Measurements from ENCODE around the gene PPP3CA.

Gene PPP3CA

GRCh38 chr4:101055392-101055791 is 291.9 kb downstream of the PPP3CA start:
- TF ChIP-seq TAF1 (IDR thresholded peaks at IDR 0.05; ENCODE audit: low read depth) (no peak), CREB1 (IDR thresholded peaks at IDR 0.05; ENCODE audit: low read depth) (no peak), TCF12 (IDR thresholded peaks at IDR 0.05; ENCODE audit: low read depth) (no peak), EGR1 (IDR thresholded peaks at IDR 0.05) (no peak), CEBPB (IDR thresholded peaks at IDR 0.05) (no peak), NFIC (IDR thresholded peaks at IDR 0.05) (no peak), RAD21 (IDR thresholded peaks at IDR 0.05; ENCODE audit: low read depth) (no peak), YY1 (IDR thresholded peaks at IDR 0.05; ENCODE audit: low read depth) (no peak), ZBTB7A (IDR thresholded peaks at IDR 0.05; ENCODE audit: low read depth) (no peak), EP300 (IDR thresholded peaks at IDR 0.05; ENCODE audit: borderline replicate concordance) (no peak), FOXM1 (IDR thresholded peaks at IDR 0.05; ENCODE audit: borderline replicate concordance, low read depth) (no peak), TEAD4 (IDR thresholded peaks at IDR 0.05) (no peak)
- TF ChIP-seq, protein P1, sequence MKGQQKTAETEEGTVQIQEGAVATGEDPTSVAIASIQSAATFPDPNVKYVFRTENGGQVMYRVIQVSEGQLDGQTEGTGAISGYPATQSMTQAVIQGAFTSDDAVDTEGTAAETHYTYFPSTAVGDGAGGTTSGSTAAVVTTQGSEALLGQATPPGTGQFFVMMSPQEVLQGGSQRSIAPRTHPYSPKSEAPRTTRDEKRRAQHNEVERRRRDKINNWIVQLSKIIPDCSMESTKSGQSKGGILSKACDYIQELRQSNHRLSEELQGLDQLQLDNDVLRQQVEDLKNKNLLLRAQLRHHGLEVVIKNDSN (IDR thresholded peaks at IDR 0.05): no peak
- TF ChIP-seq, protein P2, sequence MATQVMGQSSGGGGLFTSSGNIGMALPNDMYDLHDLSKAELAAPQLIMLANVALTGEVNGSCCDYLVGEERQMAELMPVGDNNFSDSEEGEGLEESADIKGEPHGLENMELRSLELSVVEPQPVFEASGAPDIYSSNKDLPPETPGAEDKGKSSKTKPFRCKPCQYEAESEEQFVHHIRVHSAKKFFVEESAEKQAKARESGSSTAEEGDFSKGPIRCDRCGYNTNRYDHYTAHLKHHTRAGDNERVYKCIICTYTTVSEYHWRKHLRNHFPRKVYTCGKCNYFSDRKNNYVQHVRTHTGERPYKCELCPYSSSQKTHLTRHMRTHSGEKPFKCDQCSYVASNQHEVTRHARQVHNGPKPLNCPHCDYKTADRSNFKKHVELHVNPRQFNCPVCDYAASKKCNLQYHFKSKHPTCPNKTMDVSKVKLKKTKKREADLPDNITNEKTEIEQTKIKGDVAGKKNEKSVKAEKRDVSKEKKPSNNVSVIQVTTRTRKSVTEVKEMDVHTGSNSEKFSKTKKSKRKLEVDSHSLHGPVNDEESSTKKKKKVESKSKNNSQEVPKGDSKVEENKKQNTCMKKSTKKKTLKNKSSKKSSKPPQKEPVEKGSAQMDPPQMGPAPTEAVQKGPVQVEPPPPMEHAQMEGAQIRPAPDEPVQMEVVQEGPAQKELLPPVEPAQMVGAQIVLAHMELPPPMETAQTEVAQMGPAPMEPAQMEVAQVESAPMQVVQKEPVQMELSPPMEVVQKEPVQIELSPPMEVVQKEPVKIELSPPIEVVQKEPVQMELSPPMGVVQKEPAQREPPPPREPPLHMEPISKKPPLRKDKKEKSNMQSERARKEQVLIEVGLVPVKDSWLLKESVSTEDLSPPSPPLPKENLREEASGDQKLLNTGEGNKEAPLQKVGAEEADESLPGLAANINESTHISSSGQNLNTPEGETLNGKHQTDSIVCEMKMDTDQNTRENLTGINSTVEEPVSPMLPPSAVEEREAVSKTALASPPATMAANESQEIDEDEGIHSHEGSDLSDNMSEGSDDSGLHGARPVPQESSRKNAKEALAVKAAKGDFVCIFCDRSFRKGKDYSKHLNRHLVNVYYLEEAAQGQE (IDR thresholded peaks at IDR 0.05; ENCODE audit: low read depth): no peak
- TF ChIP-seq, protein P3, sequence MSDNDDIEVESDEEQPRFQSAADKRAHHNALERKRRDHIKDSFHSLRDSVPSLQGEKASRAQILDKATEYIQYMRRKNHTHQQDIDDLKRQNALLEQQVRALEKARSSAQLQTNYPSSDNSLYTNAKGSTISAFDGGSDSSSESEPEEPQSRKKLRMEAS (IDR thresholded peaks at IDR 0.05): no peak

DNA sequence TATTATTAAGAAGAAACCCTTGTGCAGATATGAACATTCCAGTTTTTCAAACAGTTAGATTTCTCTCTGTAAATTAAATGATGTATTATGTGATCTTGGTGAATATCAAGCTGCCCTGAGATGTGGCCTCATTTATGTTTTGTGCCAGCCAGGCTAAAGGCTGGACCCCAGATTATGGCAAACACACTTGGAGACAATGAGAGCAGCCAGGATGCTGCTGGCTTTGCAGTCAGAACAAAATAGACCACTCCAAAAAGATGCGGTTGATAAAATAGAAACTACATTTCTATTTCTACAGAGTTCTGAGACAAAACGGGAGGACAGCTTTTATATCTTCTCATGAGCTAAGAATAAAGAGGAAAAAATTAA is 296.5 kb downstream of the PPP3CA start:
- TF ChIP-seq, protein P2 (IDR thresholded peaks at IDR 0.05; ENCODE audit: low read depth): no peak
- no peak for TF ChIP-seq ZBTB7A (IDR thresholded peaks at IDR 0.05; ENCODE audit: low read depth)
- no peak for TF ChIP-seq TEAD4 (IDR thresholded peaks at IDR 0.05)
- TF ChIP-seq, protein P1 (IDR thresholded peaks at IDR 0.05): no peak

- no peak for TF ChIP-seq TCF12 (IDR thresholded peaks at IDR 0.05; ENCODE audit: low read depth)
- no peak for TF ChIP-seq FOXM1 (IDR thresholded peaks at IDR 0.05; ENCODE audit: borderline replicate concordance, low read depth)
- no peak for TF ChIP-seq ZBTB7A (IDR thresholded peaks at IDR 0.05; ENCODE audit: low read depth)
- TF ChIP-seq CREB1 (IDR thresholded peaks at IDR 0.05; ENCODE audit: low read depth): no peak
- TF ChIP-seq, protein P2 (IDR thresholded peaks at IDR 0.05; ENCODE audit: low read depth): no peak
- no peak for TF ChIP-seq TAF1 (IDR thresholded peaks at IDR 0.05; ENCODE audit: low read depth)
- no peak for TF ChIP-seq CEBPB (IDR thresholded peaks at IDR 0.05)
- TF ChIP-seq, protein P1 (IDR thresholded peaks at IDR 0.05): no peak
- TF ChIP-seq EP300 (IDR thresholded peaks at IDR 0.05; ENCODE audit: borderline replicate concordance): no peak
- no peak for TF ChIP-seq NFIC (IDR thresholded peaks at IDR 0.05)
These were observed 297.1 kb downstream of the PPP3CA start for GRCh38 chr4:101050088-101050836.

DNA sequence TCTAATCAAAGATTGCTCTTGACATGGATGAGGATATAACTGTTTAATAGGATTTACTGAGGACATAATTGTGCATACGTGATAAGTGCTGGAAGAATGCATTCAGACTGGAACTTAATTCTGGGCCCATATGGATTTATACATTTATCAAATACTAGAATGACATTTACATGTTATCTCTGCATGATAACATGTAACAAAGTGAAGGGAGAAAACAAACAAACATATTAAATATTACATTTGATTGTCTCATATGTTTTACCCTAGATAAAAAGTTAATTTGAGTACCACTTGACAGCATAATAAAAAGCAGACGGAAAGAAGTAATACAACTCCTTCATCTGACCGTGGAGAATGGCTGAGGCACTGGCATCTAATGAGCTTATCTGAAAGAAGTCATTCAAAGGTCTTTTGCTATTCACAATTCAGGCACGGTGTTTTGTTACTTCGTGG is 297.8 kb downstream of the PPP3CA start:
- TF ChIP-seq YY1 (IDR thresholded peaks at IDR 0.05; ENCODE audit: low read depth) (no peak), TEAD4 (IDR thresholded peaks at IDR 0.05) (no peak), EGR1 (IDR thresholded peaks at IDR 0.05) (no peak), RAD21 (IDR thresholded peaks at IDR 0.05; ENCODE audit: low read depth) (no peak), EP300 (IDR thresholded peaks at IDR 0.05; ENCODE audit: borderline replicate concordance) (no peak), ZBTB7A (IDR thresholded peaks at IDR 0.05; ENCODE audit: low read depth) (no peak), FOXM1 (IDR thresholded peaks at IDR 0.05; ENCODE audit: borderline replicate concordance, low read depth) (no peak), CEBPB (IDR thresholded peaks at IDR 0.05) (no peak), NFIC (IDR thresholded peaks at IDR 0.05) (no peak), CREB1 (IDR thresholded peaks at IDR 0.05; ENCODE audit: low read depth) (no peak), TCF12 (IDR thresholded peaks at IDR 0.05; ENCODE audit: low read depth) (no peak), TAF1 (IDR thresholded peaks at IDR 0.05; ENCODE audit: low read depth) (no peak)
- TF ChIP-seq, protein P3 (IDR thresholded peaks at IDR 0.05): no peak
- TF ChIP-seq, protein P2 (IDR thresholded peaks at IDR 0.05; ENCODE audit: low read depth): no peak
- TF ChIP-seq, protein P1 (IDR thresholded peaks at IDR 0.05): no peak
